Osteoblast (primary cell): Measurements from ENCODE around the gene HDAC4. TPM values are rescaled to one million over a fixed set of nuclear protein-coding genes. Genes with fewer than 3 reads are reported as not detected.

ENCODE experiments used
- DNase-seq: peaks from one replicate; pipeline ENCODE4 v3.0.0; 2011; ENCODE audit warnings: low spot score, mixed read lengths; ENCODE audit not compliant: insufficient read length; ENCODE audit errors: missing footprints
- H2AFZ ChIP-seq: 2 replicates; pipeline ENCODE4 v1.6.0; 2011; ENCODE audit warnings: mild to moderate bottlenecking, low read length
- H3K27ac ChIP-seq: 2 replicates; pipeline ENCODE4 v1.5.1; 2011; ENCODE audit warnings: mild to moderate bottlenecking, low read depth, low read length, moderate library complexity
- H3K27me3 ChIP-seq: 2 replicates; pipeline ENCODE4 v1.6.0; 2012; ENCODE audit warnings: mild to moderate bottlenecking, control low read depth, inconsistent platforms, low read length, moderate library complexity; ENCODE audit not compliant: insufficient read depth
- H3K36me3 ChIP-seq: 2 replicates; pipeline ENCODE4 v1.5.1; 2011; ENCODE audit warnings: mild to moderate bottlenecking, low read length, control low read depth, moderate library complexity; ENCODE audit not compliant: insufficient read depth
- H3K4me1 ChIP-seq: 2 replicates; pipeline ENCODE4 v1.5.1; 2011; ENCODE audit warnings: mild to moderate bottlenecking, low read length, control low read depth, moderate library complexity; ENCODE audit not compliant: insufficient read depth
- H3K4me2 ChIP-seq: 2 replicates; pipeline ENCODE4 v1.6.0; 2011; ENCODE audit warnings: mild to moderate bottlenecking, low read length; ENCODE audit not compliant: insufficient read depth
- H3K4me3 ChIP-seq: fragments of 200-600 bp; sonication (generic); 3 replicates; pipeline ENCODE4 v1.5.1; 2012; ENCODE audit warnings: mild to moderate bottlenecking, low read length, inconsistent platforms; ENCODE audit not compliant: insufficient read depth
- H3K79me2 ChIP-seq: 2 replicates; pipeline ENCODE4 v1.6.0; 2012; ENCODE audit warnings: mild to moderate bottlenecking, low read length, control low read depth, inconsistent platforms; ENCODE audit not compliant: insufficient read depth
- H3K9me3 ChIP-seq: 2 replicates; pipeline ENCODE4 v1.5.1; 2011; ENCODE audit warnings: low read depth, low read length, control low read depth
- H4K20me1 ChIP-seq: 2 replicates; pipeline ENCODE4 v1.6.0; 2012; ENCODE audit warnings: mild to moderate bottlenecking, low read length, control low read depth; ENCODE audit not compliant: insufficient read depth
- CTCF ChIP-seq: IDR thresholded peaks from 2 replicates; pipeline ENCODE4 v1.5.1; 2011; ENCODE audit warnings: mild to moderate bottlenecking, low read depth, low read length, moderate library complexity; ENCODE audit errors: extremely low read depth
- total RNA-seq: library from RNA; depleted of rRNA; stranded (reverse); fragments of >200 nt; gene quantifications from 2 replicates; pipeline ENCODE4 v1.2.3, GENCODE V29; 2012

Gene HDAC4
- total RNA-seq, 1 donor = 30.8 TPM

GRCh38 chr2:239124152-239124899 lies 276.5 kb downstream of the HDAC4 start:
- Histone ChIP-seq H2AFZ (no peak overlapping the region), H3K27me3 (no peaks in the 10 kb centered on the region), H3K79me2 (no peaks in the 10 kb centered on the region), H3K36me3 (peaks cover 7% of the 10 kb centered on the region), H3K4me1 (no peaks in the 10 kb centered on the region), H3K4me3 (no peak overlapping the region), H3K27ac (no peak overlapping the region), H3K9me3 (no peaks in the 10 kb centered on the region), H4K20me1 (no peaks in the 10 kb centered on the region), H3K4me2 (no peak overlapping the region)
- no peak for TF ChIP-seq CTCF
- peak; percentile 72 for DNase-seq

- no peak for TF ChIP-seq CTCF
- H3K79me2 ChIP-seq = no peaks in the 10 kb centered on the region
- H4K20me1 ChIP-seq = no peaks in the 10 kb centered on the region
- DNase-seq = no peak
- H3K4me3 ChIP-seq = no peak overlapping the region
- H3K9me3 ChIP-seq = no peaks in the 10 kb centered on the region
- H2AFZ ChIP-seq = no peak overlapping the region
- no peak overlapping the region for H3K4me2 ChIP-seq
- no peaks in the 10 kb centered on the region for H3K27me3 ChIP-seq
- H3K36me3 ChIP-seq = peaks cover 7% of the 10 kb centered on the region
- no peaks in the 10 kb centered on the region for H3K4me1 ChIP-seq
- H3K27ac ChIP-seq = no peak overlapping the region
These were observed 278.3 kb downstream of the HDAC4 start for GRCh38 chr2:239122421-239123110.

GRCh38 chr2:239121600-239122012 lies 279.2 kb downstream of the HDAC4 start:
- H4K20me1 ChIP-seq = no peaks in the 10 kb centered on the region
- no peaks in the 10 kb centered on the region for H3K27me3 ChIP-seq
- H3K4me1 ChIP-seq = no peaks in the 10 kb centered on the region
- no peak overlapping the region for H3K4me2 ChIP-seq
- no peak overlapping the region for H3K4me3 ChIP-seq
- H3K36me3 ChIP-seq = peaks cover 7% of the 10 kb centered on the region
- DNase-seq = no peak
- no peak overlapping the region for H3K27ac ChIP-seq
- H3K79me2 ChIP-seq = no peaks in the 10 kb centered on the region
- no peak overlapping the region for H2AFZ ChIP-seq
- no peak for TF ChIP-seq CTCF
- no peaks in the 10 kb centered on the region for H3K9me3 ChIP-seq

GRCh38 chr2:239120664-239121063 lies 280.2 kb downstream of the HDAC4 start:
- no peaks in the 10 kb centered on the region for H3K27me3 ChIP-seq
- peaks cover 7% of the 10 kb centered on the region for H3K36me3 ChIP-seq
- no peaks in the 10 kb centered on the region for H3K9me3 ChIP-seq
- H4K20me1 ChIP-seq = no peaks in the 10 kb centered on the region
- H3K4me3 ChIP-seq = no peak overlapping the region
- H3K4me2 ChIP-seq = no peak overlapping the region
- DNase-seq = no peak
- H3K79me2 ChIP-seq = no peaks in the 10 kb centered on the region
- H3K27ac ChIP-seq = no peak overlapping the region
- H2AFZ ChIP-seq = no peak overlapping the region
- no peaks in the 10 kb centered on the region for H3K4me1 ChIP-seq
- no peak for TF ChIP-seq CTCF
